Measurements from ENCODE around the gene TMEM141.
"Not testable (repeated sequence)": the region's sequence is repeated elsewhere in the genome, so short reads cannot be mapped to it uniquely, and the experiment has no call there.

TMEM141 gene

DNA sequence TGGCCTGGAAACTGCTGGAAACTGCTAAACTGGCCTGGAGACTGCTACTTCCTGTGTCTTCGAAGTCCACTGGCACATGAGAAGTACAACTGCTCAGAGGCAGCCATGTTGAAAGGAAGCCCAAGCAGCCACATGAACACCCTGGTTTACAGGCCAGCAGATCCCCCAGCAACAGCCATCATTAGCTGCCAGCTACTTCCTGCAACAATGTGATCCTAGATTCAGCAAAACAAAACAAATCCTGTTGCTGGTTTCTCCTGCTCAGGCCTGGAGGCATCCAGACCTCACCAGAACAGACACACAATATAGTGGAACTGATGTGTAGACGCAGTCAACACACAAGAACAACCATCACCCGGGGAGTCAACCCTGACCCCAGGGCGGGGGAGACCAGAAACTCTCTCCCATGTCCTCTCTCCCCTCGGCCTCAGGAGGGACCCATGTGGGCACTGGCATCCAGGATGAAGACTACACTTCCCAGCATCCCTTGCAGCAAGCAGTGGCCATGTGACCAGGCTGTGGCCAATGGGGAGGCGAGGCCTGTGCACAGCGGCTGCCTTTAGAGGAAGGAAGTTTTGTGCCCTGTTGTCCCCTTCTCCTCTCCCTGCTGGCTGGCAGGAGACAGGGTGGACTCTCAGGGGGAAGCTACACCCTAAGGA lies 17.6 kb upstream of the TMEM141 start:
- peak; percentile 25 for DNase-seq

DNA sequence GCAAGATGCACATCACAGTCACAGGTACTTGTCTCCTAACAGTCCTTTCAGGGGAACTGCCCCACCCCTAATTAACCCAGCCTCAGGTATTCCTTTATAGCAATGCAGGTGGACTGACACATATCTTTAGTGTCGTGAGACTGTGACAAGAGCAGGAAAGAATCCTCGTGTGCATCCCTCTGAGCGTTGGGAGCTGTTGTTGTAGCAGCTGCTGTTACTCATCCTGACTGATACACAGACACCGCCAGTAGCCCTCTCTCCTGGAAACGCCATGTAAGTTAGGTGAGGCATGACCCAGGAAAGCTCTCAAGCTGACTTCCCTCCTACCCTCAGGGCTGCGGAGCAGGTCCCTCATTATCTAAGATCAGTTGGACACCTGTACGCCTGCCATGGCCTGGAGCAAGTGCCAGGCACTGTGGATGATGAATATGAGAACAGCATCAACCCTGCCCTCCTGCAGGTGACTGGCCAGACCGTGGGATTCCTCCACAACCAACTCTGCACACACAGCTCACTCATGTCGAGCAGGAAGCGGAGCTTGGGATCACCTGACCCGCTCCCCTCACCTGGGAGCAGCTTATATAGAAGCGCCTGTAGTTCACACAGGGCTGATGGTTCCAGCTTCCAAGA lies 16.6 kb upstream of the TMEM141 start:
- no peak for DNase-seq

DNA sequence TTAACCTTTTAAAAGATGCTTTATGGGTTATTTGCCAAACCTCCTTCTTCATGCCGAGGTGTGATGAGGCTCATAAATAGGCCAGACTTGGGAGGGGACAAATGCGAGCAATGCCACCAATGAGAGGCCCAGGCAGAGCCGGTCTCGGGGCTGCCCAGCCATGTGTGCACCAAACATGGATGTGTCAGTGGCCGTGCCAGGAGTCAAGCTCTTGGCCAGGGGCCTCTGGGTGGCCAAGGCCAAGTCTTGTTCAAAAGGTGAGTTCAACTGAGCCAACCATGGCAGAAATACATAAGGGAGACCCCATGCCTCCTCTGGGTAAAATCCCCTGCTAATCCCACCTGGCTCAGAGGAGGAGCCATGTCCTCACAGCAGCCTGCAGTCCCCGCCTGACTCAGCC lies 16.0 kb upstream of the TMEM141 start:
- DNase-seq = no peak

DNA sequence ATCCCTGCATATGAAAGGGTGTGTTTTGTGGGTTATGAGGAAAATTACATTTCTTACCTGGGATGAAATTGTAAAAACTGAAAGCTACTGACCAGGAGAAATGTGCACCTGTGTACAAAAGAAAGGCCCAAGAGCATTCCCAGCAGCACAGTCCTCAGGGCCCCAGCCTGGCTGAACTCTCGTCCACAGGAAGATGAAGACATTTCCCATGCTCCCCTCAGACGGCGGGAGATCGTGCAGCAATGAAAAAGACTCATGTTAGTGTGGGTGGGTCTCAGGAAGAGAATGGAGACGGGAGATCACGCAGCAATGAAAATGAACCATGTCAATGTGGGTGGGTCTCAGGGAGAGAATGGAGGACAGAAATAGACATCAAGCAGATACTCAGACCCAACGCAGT lies 14.2 kb upstream of the TMEM141 start:
- no peak for DNase-seq

DNA sequence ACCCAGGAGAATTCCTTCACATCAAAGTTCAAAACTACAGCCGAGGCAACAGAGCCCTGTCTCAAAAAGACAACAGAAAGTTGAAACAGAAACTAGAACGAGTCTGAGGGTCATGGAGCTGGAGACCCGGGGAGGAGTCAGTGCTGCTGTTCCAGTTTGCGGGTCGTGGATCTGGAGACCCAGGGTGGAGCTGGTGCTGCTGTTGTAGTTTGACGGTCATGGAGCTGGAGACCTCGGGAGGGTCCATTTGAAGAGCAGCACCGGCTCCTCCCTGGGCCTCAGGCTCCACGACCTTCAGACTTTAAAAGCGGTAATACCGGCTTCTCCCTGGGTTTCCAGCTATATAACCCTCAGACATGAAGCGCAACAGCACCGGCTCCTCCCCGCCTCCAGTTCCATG lies 13.8 kb upstream of the TMEM141 start:
- no peak for DNase-seq

DNA sequence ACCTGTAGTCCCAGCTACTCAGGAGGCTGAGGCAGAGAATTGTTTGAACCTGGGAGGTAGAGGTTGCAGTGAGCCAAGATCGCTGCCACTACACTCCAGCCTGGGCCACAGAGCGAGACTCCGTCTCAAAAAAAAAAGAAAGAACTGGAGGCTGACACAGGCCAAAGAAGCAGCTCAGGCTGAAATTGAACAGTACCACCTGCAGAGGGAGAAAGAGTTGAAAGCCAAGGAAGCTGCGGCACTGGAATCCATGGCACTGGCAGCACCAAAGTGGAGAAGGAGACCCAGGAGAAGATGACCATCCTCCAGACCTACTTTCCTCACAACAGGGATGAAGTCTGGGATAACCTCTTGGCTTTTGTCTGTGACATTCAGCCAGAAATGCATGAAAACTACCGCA lies 11.3 kb upstream of the TMEM141 start:
- no peak for DNase-seq

DNA sequence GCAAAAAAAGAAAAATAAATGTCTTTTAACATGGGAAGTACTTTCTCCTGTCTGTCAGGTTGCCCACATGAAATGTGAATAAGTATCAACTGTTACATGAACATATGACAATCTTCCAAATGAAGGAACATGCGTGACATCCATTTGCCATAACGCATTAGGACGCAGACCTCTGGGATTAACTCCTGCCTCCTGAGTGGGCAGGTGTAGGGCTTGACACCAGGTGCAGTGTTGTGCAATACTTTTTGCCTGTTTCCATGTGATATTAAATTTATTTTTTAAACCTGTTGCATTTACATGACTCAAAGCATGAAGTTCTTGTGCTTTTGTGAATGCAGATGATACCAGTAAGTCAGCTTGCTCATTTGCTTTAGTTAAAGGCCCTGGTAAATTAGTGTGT lies 8.7 kb upstream of the TMEM141 start:
- DNase-seq = no peak

DNA sequence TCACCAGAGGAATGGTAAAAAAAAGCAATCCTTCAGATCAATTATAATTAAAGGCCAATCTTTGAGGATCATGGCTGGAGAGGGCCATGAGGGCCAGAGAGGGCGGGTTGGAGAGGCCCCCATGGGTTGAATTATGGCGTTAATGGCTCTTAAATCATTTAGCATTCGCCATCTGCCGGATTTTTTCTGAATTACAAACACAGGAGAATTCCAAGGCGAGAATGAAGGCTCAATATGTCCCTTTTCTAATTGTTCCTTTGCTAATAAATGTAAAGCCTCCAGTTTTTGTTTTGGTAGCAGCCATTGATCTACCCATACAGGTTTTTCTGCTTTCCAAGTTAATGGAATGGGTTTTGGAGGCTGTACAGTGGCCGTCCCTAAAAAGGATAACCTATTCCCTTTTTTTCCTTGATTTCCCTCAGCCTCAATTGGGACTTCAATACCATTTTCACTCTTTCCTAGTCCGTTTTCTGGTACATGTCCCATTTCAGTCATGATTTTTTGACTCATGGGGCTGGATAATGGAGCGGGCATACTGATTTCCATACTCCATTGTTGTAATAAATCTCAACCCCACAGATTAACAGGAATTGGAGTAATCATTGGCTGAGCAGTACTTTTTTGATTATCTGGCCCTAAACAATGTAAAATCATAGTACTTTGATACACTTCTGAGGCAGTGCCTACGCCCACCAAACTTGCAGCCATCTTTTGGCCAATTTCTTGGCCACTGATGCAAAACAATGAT lies 6.7 kb upstream of the TMEM141 start:
- DNase-seq = no peak

DNA sequence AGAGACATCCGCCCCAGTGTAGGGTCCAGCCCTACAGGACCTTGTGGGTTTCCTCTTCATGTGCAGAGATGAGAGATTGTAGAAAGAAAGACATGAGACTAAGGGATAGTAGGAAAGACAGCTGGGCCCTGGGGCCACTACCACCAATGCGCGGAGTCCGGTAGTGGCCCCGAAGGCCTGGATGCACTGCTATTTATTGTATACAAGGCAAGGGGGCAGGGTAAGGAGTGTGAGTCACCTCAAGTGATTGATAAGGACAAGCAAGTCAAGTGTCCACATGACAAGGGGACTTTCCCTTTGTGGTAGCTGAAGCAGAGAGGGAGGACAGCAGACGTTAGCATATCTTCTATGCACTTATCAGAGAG lies 6.2 kb upstream of the TMEM141 start:
- no peak for DNase-seq

DNA sequence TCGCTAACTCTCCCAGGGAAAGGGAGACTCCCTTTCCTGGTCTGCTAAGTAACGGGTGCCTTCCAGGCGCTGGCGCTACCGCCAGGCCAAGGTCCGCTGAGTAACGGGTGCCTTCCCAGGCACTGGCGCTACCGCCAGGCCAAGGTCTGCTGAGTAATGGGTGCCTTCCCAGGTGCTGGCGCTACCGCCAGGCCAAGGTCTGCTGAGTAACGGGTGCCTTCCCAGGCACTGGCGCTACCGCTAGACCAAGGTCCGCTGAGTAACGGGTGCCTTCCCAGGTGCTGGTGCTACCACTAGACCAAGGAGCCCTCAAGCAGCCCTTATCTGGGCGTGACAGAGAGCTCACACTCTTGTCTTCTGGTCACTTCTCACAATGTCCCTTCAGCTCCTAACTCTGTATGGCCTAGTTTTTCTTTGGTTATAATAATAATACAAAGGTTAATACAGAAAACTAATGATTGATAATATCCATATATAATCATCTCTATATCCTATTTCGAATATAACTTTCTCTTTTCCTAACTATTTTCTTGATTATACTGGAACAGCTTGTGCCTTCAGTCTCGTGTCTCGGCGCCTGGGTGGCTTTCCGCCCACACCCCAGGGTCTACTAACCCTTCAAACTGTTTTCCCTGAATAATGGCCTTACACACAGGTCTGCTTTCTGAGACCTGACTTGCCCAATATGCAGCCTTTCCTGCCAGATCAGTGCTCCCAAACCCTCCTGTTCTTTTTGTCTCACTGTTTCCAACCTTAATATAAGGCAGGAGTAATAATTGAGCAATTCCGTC lies 5.4 kb upstream of the TMEM141 start:
- DNase-seq = not testable (repeated sequence)

DNA sequence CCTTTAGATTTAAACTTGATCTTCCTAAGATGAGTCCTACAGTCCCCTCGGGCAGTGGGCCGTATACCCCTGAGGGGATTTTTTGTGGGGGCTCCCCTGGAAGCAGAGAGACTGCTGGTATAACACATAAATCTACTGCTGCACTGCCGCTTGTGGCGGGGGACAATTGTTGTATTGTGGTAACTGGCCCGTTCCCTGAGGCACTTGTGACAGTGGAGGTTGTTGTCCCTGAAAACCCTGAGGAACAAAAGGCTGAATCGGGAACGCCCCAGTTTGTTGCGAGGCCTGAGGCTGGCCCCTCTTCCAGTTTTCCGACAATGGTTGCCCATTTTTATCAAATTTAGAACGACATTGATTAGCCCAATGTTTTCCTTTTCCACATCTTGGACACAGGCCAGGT lies 4.7 kb upstream of the TMEM141 start:
- DNase-seq = no peak

DNA sequence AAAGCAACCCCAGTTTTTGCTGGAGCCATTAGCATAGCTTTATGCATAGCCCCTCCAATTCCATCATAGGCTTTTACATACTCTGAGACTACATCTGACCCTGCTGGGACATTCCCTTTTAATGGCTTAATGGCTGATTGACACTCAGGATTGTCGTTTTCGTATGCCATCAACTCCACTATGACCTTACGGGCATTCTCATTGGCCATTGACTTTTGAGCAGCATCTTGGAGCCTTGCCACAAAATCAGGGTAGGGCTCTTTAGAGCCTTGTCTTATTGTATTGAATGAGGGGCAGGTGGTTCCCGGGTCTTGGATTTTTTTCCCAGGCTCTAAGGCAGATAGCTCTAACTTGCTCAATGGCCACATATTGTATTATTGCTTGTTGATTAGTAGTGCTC lies 4.2 kb upstream of the TMEM141 start:
- DNase-seq = not testable (repeated sequence)

DNA sequence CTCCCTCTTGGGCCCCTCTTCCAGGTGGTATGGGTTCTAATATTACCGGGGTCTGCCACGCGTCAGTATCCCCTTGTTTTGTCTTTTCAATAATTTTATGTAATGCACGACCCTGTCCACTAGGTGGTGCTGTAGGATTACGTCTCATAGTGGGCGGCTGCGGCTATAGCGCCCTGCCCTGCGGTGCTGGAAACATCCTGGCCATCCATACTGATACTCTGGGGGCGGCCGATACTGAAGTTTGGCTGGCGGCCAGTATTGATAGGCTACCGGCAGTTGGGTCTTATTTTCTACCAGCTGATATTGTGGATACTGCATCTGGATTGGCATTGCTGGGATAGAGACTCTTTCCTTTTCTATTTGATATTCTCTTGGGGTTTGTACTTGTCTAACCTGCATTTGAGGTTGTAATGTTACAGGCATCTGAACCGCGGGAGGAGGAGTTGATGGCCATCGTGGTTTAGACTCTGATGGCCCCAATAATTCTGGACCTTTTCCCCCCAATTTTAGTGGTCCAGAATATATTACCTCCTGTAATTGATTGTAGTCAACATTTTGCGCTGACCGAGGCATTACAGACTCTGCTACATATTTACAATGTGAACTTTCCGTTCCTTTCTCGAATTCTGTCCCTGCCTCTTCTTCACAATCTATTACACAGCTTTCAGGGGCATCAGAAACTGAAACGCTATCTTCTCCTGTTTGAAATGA lies 3.3 kb upstream of the TMEM141 start:
- peak; percentile 56 for DNase-seq

DNA sequence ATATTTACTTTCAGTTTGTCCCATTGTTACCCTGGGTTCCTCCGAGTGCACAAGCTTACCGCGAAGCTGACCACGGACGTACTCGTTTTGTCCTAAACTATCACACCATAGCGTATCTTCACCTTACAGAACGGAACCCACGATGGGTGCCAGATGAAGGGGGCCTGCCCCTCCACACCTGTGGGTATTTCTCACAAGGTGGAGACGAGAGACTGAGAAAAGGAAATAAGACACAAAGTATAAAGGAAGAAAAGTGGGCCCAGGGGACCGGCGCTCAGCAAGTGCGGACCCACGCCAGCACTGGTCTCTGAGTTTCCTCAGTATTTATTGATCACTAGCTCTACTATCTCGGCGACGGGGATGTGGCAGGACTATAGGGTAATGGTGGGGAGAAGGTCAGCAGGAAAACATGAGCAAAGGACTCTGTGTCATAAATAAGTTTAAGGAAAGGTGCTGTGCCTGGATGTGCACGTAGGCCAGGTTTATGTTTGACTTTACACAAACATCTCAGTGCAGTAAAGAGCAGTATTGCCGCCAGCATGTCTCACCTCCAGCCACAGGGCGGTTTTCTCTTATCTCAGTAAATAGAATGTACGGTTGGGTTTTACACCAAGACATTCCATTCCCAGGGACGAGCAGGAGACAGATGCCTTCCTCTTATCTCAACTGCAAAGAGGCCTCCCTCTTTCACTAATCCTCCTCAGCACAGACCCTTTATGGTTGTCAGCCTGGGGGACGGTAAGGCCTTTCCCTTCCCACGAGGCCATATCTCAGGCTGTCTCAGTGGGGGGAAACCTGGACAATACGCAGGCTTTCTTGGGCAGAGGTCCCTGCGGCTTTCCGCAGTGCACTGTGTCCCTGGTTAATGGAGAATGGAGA lies 2.3 kb upstream of the TMEM141 start:
- DNase-seq = not testable (repeated sequence)

DNA sequence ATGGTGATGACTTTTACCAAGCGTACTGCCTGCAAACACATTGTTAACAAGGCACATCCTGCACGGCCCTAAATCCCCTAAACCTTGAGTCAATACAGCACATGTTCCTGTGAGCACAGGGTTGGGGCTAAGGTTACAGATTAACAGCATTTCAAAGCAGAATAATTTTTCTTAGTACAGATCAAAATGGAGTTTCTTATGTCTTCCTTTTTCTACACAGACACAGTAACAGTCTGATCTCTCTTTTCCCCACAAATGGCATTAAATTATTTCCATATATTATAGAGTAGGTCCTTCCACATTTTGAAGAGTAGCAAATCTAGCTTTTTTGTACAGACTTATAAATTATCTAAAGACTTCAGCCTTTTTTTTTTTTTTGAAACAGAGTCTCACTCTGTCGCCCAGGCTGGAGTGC lies 1.6 kb upstream of the TMEM141 start:
- no peak for DNase-seq

DNA sequence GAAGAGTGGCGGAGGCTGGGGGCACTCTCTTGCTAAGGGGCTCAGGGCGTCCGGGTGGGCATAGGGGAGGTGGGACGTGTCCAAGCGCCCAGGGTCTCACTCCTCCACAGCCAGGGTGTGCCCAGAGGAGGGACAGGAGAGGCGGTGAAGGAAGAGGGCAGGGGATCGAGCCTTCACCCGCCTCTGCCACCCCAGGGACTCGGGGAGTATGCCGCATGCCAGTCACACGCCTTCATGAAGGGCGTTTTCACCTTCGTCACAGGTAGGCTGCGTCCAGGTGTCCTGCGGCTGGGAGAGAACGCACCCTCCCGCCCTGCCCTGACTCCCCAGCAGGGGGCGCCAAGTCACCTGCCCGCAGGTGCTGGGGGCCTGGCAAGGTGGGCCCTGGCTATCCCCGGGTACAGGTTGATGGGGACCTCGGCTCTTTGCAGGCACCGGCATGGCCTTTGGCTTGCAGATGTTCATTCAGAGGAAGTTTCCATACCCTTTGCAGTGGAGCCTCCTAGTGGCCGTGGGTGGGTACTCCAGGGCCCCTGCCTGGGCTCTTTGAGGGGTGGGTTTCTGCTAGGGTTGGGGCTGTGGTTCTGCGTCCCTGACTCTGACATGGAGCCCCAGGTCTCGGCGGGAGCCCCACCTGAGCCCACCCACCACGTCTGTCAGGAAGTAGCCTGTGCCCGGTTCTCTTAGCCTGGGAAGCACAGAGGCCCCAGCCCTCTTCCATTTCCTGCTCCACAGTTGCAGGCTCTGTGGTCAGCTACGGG lies 552 bp downstream of the TMEM141 start:
- no peak for DNase-seq

DNA sequence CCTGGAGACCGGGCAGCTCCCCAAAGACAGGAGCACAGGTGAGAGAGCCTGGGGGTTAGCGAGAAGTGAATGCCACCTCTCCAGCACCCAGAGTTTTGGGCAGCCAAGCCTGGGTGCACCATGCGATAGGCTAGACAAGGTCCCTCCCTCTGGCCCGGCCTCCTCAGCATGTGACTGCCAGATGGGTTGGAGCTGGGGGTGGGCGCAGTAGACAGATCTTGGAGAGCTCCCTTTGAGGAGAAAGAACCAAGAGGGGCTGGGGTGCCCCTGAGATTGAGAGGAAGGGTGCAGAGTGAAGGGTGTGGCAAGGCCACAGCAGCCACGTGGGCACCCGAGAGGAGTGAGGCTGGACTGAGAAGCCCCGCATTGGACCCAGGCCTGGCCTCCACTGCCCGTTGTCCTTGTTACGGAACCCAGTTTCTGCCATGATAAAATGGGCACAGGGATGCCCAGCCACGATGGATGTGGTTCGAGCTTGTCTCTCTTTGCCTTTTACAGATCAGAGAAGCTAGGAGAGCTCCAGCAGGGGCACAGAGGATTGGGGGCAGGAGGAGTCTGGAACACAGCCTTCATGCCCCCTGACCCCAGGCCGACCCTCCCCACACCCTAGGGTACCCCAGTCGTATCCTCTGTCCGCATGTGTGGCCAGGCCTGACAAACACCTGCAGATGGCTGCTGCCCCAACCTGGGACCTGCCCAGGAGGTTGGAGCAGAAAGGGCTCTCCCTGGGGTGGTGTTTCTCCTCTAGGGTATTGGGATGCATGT lies 1.4 kb downstream of the TMEM141 start:
- DNase-seq = no peak

DNA sequence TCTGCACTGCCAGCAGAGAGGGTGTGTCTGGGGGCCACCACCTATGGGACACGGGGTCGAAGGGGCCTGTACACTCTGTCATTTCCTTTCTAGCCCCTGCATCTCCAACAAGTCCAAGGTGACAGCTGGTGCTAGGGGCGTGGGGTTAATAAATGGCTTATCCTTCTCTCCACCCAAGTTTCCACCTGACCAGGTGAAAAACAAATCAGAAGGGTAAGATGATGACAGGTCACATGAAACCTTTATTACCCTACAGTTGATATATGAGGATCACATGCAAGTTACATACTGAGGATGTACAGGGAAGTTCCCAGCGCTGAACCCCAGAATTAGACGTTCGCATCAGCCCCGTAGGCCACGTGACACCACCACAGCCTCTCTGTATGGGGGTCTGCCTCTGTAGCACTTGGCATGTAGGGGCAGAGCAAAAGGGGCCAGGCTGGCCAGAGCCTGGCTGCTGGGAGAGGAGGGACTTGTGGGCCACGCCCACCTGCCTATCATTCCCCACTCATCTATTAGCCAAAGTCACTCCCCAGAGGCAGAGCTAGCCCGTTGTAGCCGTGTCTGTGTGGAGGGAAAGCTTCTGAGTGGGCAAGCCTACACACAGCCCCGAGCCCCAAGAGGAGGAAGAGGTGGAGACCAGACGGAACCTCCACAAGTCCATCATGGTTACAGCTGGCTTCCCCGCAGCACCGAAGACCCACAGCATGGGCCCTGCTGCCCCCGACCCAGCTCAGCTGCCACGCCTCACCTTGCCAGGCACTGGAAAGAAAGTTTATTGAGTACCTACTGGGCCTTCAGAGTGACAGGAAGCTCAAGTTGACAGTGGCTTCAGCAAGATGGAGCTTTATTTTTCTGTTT lies 2.2 kb downstream of the TMEM141 start:
- DNase-seq = no peak
